ENCODE measurements around the gene IL27RA.

DNA sequence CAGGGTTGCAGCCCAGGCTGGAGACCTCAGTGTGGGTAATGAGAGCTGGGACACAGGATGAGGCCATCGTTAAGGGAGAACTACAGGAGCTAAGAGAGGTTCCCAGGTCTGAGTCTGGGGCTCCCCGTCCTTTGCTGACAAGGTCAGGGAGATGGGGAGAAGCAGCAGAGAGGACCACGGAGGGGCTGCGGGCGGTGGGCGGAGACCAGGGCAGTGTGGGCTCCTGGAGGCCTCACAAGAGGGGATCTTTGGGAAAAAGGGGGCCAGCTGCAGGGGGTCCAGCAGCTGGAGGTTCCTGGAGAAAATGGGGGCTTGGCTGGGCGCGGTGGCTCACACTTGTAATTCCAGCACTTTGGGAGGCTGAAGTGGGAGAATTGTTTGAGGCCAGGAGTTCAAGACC, 41.5 kb upstream of the IL27RA start:
- TF ChIP-seq, protein P1, sequence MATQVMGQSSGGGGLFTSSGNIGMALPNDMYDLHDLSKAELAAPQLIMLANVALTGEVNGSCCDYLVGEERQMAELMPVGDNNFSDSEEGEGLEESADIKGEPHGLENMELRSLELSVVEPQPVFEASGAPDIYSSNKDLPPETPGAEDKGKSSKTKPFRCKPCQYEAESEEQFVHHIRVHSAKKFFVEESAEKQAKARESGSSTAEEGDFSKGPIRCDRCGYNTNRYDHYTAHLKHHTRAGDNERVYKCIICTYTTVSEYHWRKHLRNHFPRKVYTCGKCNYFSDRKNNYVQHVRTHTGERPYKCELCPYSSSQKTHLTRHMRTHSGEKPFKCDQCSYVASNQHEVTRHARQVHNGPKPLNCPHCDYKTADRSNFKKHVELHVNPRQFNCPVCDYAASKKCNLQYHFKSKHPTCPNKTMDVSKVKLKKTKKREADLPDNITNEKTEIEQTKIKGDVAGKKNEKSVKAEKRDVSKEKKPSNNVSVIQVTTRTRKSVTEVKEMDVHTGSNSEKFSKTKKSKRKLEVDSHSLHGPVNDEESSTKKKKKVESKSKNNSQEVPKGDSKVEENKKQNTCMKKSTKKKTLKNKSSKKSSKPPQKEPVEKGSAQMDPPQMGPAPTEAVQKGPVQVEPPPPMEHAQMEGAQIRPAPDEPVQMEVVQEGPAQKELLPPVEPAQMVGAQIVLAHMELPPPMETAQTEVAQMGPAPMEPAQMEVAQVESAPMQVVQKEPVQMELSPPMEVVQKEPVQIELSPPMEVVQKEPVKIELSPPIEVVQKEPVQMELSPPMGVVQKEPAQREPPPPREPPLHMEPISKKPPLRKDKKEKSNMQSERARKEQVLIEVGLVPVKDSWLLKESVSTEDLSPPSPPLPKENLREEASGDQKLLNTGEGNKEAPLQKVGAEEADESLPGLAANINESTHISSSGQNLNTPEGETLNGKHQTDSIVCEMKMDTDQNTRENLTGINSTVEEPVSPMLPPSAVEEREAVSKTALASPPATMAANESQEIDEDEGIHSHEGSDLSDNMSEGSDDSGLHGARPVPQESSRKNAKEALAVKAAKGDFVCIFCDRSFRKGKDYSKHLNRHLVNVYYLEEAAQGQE (IDR thresholded peaks at IDR 0.05; ENCODE audit: low read depth), result no peak
- TF ChIP-seq, protein P2, sequence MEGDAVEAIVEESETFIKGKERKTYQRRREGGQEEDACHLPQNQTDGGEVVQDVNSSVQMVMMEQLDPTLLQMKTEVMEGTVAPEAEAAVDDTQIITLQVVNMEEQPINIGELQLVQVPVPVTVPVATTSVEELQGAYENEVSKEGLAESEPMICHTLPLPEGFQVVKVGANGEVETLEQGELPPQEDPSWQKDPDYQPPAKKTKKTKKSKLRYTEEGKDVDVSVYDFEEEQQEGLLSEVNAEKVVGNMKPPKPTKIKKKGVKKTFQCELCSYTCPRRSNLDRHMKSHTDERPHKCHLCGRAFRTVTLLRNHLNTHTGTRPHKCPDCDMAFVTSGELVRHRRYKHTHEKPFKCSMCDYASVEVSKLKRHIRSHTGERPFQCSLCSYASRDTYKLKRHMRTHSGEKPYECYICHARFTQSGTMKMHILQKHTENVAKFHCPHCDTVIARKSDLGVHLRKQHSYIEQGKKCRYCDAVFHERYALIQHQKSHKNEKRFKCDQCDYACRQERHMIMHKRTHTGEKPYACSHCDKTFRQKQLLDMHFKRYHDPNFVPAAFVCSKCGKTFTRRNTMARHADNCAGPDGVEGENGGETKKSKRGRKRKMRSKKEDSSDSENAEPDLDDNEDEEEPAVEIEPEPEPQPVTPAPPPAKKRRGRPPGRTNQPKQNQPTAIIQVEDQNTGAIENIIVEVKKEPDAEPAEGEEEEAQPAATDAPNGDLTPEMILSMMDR (IDR thresholded peaks at IDR 0.05 in 2 of 3, conservative IDR thresholded peaks at IDR 0.05 in 1 of 3; ENCODE audit: borderline replicate concordance in 1 of 3, insufficient read depth in 1 of 3, low read depth in 2 of 3, low read length in 2 of 3), result no peak
- TF ChIP-seq ELF1 (IDR thresholded peaks at IDR 0.05; ENCODE audit: borderline replicate concordance, low read depth), result no peak
- no peak for TF ChIP-seq YY1 (IDR thresholded peaks at IDR 0.05; ENCODE audit: extremely low read depth, insufficient replicate concordance, low read depth, low read length)
- TF ChIP-seq, protein P3, sequence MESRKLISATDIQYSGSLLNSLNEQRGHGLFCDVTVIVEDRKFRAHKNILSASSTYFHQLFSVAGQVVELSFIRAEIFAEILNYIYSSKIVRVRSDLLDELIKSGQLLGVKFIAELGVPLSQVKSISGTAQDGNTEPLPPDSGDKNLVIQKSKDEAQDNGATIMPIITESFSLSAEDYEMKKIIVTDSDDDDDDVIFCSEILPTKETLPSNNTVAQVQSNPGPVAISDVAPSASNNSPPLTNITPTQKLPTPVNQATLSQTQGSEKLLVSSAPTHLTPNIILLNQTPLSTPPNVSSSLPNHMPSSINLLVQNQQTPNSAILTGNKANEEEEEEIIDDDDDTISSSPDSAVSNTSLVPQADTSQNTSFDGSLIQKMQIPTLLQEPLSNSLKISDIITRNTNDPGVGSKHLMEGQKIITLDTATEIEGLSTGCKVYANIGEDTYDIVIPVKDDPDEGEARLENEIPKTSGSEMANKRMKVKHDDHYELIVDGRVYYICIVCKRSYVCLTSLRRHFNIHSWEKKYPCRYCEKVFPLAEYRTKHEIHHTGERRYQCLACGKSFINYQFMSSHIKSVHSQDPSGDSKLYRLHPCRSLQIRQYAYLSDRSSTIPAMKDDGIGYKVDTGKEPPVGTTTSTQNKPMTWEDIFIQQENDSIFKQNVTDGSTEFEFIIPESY (IDR thresholded peaks at IDR 0.05; ENCODE audit: extremely low read depth, insufficient replicate concordance, low read length), result no peak
- no peak for TF ChIP-seq RAD21 (IDR thresholded peaks at IDR 0.05; ENCODE audit: low read depth)
- no peak for TF ChIP-seq POLR2A (IDR thresholded peaks at IDR 0.05; ENCODE audit: borderline replicate concordance, extremely low read depth, insufficient read depth, insufficient read length)
- no peak for TF ChIP-seq EZH2 (IDR thresholded peaks at IDR 0.05)
- no peak for TF ChIP-seq SP1 (IDR thresholded peaks at IDR 0.05; ENCODE audit: low read depth)
- no peak for TF ChIP-seq ZNF274 (IDR thresholded peaks at IDR 0.05; ENCODE audit: low read depth, low read length)
- TF ChIP-seq POLR2AphosphoS5 (IDR thresholded peaks at IDR 0.05; ENCODE audit: low read depth, low read length), result no peak
- TF ChIP-seq CEBPB (IDR thresholded peaks at IDR 0.05; ENCODE audit: low read depth), result no peak

All from HCT116 (cell line).